Measurements from ENCODE around the gene BCL7A.

DNA sequence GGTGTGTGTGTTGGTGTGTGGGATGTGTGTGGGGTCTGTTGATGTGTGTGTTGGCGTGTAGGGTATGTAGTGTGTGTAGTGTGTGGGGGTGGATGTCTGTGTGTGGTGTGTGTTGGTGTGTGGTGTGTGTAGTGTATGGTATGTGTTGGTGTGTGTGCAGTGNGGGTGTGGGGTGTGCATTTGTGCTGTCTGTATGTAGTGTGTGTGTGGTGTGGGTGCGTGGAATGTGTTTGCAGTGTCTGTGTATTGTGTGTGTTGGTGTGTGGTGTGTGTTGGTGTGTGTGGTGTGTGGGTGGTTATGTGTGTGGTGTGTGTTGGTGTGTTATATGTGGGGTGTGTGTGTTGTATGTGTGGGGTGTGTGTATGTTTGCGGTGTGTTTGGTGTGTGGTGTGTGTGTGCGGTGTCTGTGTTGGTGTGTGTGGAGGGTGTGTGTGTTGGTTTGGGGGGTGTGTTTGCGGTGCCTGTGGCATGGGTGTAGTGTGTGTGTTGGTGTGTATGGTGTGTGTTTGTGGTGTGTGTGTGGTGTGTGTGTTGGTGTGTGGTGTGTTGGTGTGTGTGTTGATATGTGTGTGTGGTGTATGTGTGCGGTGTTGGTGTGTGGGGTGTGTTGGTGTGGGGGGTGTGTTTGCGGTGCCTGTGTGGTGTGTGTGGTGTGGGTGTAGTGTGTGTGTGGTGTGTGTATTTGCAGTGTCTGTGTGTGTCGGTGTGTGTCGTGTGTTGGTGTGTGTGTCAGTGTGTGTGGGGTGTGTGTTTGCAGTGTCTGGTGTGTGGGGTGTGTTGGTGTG, 71.6 kb downstream of the BCL7A start:
- TF ChIP-seq, protein P1, sequence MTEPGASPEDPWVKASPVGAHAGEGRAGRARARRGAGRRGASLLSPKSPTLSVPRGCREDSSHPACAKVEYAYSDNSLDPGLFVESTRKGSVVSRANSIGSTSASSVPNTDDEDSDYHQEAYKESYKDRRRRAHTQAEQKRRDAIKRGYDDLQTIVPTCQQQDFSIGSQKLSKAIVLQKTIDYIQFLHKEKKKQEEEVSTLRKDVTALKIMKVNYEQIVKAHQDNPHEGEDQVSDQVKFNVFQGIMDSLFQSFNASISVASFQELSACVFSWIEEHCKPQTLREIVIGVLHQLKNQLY (CRISPR knock-in tag; conservative IDR thresholded peaks at IDR 0.05), result no peak
- no peak for TF ChIP-seq CBFA2T2 (conservative IDR thresholded peaks at IDR 0.05)
- TF ChIP-seq, protein P2, sequence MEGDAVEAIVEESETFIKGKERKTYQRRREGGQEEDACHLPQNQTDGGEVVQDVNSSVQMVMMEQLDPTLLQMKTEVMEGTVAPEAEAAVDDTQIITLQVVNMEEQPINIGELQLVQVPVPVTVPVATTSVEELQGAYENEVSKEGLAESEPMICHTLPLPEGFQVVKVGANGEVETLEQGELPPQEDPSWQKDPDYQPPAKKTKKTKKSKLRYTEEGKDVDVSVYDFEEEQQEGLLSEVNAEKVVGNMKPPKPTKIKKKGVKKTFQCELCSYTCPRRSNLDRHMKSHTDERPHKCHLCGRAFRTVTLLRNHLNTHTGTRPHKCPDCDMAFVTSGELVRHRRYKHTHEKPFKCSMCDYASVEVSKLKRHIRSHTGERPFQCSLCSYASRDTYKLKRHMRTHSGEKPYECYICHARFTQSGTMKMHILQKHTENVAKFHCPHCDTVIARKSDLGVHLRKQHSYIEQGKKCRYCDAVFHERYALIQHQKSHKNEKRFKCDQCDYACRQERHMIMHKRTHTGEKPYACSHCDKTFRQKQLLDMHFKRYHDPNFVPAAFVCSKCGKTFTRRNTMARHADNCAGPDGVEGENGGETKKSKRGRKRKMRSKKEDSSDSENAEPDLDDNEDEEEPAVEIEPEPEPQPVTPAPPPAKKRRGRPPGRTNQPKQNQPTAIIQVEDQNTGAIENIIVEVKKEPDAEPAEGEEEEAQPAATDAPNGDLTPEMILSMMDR (IDR thresholded peaks at IDR 0.05 in 2 of 3, conservative IDR thresholded peaks at IDR 0.05 in 1 of 3; ENCODE audit: insufficient read depth in 2 of 3, low read depth in 1 of 3, low read length in 3 of 3), result no peak
- TF ChIP-seq ZNF140 (CRISPR knock-in tag; IDR thresholded peaks at IDR 0.05), result no peak
- TF ChIP-seq, protein P3, sequence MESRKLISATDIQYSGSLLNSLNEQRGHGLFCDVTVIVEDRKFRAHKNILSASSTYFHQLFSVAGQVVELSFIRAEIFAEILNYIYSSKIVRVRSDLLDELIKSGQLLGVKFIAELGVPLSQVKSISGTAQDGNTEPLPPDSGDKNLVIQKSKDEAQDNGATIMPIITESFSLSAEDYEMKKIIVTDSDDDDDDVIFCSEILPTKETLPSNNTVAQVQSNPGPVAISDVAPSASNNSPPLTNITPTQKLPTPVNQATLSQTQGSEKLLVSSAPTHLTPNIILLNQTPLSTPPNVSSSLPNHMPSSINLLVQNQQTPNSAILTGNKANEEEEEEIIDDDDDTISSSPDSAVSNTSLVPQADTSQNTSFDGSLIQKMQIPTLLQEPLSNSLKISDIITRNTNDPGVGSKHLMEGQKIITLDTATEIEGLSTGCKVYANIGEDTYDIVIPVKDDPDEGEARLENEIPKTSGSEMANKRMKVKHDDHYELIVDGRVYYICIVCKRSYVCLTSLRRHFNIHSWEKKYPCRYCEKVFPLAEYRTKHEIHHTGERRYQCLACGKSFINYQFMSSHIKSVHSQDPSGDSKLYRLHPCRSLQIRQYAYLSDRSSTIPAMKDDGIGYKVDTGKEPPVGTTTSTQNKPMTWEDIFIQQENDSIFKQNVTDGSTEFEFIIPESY (CRISPR knock-in tag; IDR thresholded peaks at IDR 0.05), result no peak
- no peak for TF ChIP-seq MTF1 (CRISPR knock-in tag; IDR thresholded peaks at IDR 0.05; ENCODE audit: borderline replicate concordance)
- TF ChIP-seq ZBTB40 (IDR thresholded peaks at IDR 0.05), result no peak
- TF ChIP-seq ZBTB40 (CRISPR knock-in tag; IDR thresholded peaks at IDR 0.05), result no peak
